DMS79 treated with DMSO at 0.1 percent for 48 hours (cell line): ENCODE measurements around the gene LRRC36.

Experiments used
- DNase-seq: peaks from one replicate; lab custom pipeline; 2025; lab: John Stamatoyannopoulos, UW

Gene LRRC36

DNA sequence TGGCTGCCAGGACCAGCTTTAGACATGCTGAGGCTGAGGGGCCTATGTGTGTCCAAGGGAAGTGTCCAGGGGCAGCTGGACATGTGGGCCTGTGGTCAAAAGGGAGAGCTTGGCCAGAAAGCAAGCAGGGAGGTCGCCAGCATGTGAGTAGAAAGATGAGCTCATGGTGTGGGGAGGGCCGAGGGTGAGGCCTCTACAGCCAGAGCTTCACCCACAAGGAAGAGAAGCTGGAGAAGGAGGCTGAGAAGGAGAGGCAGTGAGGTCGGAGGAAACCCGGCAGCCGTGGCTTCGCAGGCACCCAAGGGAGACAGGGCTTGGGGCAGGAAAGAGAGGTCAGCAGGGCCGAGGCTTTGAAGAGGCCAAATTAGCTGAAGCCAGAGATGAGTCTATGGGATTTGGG lies 100.3 kb downstream of the LRRC36 start:
- no peak for DNase-seq

- peak; percentile 57 for DNase-seq
Observed at GRCh38 chr16:67428146-67428731, 101.6 kb downstream of the LRRC36 start.

DNA sequence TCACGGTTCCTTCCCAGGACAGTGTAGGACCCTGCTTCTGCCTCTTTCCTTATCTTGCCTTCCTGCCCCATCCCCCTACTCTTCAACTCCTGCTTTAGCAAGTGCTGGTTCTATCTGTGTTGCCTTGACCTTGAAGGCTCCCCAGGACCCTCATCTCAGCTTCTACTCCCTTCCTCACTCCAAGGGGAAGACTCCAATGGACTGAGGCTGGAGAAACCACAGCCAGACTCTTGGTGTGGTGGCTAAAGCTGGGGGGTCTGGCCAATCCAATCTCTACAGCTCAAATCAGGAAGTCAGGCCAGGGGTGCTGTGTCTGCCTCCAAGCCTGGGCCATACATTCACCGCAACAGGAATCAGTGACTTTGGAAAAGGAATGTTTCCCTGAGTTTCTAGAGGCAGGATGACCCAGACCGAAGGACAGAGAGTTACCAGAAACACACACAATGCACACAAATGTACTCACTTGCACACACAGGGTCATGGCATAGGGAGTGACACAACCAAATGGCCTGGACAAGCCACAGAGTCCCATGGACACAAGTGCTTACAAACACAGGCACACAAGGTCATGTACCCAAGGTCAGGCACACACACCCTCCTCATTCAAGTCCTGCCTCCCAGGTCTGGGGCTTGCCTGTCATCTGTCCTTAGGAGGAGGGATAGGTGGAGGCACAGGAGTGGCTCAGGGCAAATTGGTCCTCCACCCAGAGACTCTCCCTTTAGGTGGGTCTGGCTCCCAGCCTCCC lies 102.6 kb downstream of the LRRC36 start:
- no peak for DNase-seq

GRCh38 chr16:67429799-67430503 lies 103.3 kb downstream of the LRRC36 start:
- DNase-seq = no peak

DNA sequence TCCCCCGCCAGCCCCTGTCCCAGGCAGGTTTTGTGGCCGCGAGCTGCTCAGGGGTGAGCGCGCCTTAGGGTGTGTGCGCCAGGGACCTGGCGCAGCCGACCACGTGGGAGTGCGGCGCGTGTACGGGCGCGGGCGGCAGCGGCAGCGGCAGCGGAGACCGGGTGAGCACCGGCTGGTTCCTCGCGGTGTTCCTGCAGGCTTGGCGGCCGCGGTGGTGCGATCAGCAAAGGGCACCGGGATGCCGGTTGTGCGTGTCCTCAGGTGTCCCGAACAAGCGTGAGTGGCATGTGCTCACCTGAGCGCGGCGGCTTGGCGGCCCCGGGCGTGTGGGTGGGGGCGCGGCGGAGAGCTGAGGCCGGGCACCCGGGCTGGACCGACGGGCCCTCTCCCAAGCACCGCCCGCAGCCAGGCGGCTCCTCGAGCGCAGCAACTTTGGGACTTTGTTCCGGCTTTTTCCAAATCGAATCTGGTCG lies 103.9 kb downstream of the LRRC36 start:
- DNase-seq = peak; percentile 18

GRCh38 chr16:67430977-67431774 lies 104.6 kb downstream of the LRRC36 start, which contains the start of gene HSD11B2:
Gene HSD11B2, plus strand, starts transcription at chr16:67431121. Its CDS starts 128 bp downstream, at chr16:67431249.
- peak; percentile 22 for DNase-seq

DNA sequence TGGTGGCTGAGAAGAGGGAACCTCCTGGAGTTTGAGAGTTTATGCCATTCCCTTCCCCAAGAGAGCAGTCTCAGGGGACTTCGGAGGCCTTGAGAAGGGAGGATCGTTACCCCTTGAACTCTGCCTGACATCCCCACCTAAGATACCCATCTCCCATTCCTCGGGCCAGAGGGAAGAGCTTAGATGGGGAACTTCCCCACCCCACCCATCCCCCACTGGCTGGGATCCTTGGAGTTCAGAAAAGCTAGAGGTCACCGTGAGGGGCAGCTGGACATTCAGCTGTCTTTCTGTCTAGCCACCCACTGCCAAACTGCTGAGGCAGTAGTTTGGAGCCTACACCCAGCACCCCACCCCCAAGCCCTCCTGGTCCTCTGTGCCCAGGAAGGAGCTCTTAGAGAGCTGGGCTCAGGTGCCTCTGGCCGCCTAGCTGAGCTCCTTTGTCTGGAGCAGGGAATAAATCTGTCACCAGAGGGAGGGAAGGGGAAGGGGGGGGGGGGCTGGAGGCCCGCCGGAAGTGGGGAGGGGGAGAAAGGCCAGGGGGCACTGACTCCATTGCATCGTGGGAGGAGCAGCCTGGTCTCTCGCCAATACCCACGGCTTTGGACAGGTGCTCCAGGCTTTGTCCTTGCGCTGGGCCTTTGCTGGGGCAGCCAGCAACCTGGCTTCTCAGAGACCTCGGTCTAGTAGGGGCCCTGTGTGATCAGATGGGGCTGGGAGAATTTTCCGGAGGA lies 105.3 kb downstream of the LRRC36 start:
- peak; percentile 49 for DNase-seq

- DNase-seq = peak; percentile 49
Observed at GRCh38 chr16:67432506-67432890, 105.9 kb downstream of the LRRC36 start.

DNA sequence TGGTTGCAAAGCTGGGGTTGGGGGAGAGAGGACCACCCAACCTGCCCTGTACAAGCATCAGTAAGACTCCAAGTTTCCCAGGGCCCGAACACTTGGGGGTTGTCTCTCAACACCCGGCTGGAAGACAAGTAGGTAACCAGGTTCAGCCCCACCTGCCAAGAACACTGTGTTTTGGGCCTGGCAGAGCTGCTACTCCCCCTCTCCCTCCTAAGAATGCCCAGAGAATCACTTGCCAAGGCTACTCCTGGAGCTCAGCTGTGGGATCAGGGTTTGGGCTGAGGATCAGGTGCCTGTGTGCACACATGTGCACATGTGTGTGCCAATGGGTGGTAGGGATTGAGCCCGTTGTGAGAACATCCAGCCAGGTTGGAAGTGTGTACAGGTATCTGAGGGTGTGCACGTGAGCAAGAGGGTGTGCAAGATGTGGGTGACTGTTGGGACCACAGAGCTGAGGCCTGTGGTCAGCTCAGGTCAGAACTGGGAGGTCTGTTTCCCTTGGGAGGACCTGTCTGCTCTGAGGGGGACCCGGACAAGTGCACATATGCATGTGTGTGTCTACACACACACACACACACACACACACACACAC lies 106.6 kb downstream of the LRRC36 start:
- DNase-seq = no peak
